Measurements from ENCODE around the gene ZNF687.

DNA sequence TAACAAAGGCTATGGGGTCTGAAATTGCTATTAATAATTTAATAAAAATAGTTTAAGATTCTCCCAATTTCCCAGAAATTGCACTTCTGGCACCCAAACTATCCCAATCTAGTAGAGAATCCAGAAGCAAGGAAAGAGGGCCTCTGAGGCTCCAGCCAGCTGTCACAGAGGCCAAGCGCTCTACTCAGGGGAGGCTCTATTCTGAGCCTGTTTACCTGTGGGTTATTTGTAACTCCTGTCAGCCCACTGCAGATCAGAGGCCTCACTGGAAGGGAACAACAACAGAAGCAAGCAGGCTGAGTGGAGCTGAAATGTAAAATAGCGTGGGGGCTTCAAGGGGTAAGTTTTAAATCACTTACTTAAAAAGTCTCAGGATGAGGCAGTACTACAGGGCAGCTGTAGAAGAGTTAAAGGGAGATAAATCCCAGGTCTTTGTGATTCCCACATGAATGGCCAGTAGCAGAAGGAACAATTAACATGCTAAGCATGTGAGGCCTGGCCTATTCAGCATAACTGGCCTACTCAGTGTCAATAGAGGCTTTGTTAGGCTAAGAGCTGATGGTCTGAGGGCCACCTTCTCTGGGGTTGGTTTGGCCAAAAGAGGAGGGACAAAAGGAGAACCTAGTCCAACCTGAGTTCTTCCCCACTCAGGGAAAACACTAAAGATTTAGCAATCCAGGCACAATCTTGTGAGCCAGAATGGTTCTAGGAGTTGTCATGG, 12.8 kb downstream of the ZNF687 start:
- TF ChIP-seq EZH2phosphoT487 (IDR thresholded peaks at IDR 0.05; ENCODE audit: borderline replicate concordance, low read length), result no peak
- TF ChIP-seq, protein P1, sequence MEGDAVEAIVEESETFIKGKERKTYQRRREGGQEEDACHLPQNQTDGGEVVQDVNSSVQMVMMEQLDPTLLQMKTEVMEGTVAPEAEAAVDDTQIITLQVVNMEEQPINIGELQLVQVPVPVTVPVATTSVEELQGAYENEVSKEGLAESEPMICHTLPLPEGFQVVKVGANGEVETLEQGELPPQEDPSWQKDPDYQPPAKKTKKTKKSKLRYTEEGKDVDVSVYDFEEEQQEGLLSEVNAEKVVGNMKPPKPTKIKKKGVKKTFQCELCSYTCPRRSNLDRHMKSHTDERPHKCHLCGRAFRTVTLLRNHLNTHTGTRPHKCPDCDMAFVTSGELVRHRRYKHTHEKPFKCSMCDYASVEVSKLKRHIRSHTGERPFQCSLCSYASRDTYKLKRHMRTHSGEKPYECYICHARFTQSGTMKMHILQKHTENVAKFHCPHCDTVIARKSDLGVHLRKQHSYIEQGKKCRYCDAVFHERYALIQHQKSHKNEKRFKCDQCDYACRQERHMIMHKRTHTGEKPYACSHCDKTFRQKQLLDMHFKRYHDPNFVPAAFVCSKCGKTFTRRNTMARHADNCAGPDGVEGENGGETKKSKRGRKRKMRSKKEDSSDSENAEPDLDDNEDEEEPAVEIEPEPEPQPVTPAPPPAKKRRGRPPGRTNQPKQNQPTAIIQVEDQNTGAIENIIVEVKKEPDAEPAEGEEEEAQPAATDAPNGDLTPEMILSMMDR (IDR thresholded peaks at IDR 0.05; ENCODE audit: low read depth, low read length, poor library complexity, severe bottlenecking), result no peak

Data from DOHH2 (cell line).